Mesenchymal stem cell (in vitro differentiated cells and primary cell): ENCODE measurements around the gene PRRT3.

Experiments used
- DNase-seq: peaks from one replicate; pipeline ENCODE4 v3.0.0-alpha.2; 2013
- H2AFZ ChIP-seq: one replicate; pipeline ENCODE4 v1.6.1; 2013; ENCODE audit warnings: low read depth, mild to moderate bottlenecking, control low read depth, inconsistent platforms, low read length, moderate library complexity
- H2AK5ac ChIP-seq: 2 replicates; pipeline ENCODE4 v1.6.1; 2013; ENCODE audit warnings: low read length, moderate library complexity, mild to moderate bottlenecking, inconsistent platforms; ENCODE audit not compliant: severe bottlenecking
- H2BK120ac ChIP-seq: one replicate; pipeline ENCODE4 v1.6.1; 2013; ENCODE audit warnings: low read depth, mild to moderate bottlenecking, inconsistent platforms, low read length, moderate library complexity
- H2BK12ac ChIP-seq, 2 experiments: one replicate each; pipeline ENCODE4 v1.6.1; 2013; ENCODE audit warnings: inconsistent platforms in 2 of 2, low read length in 2 of 2, mild to moderate bottlenecking in 2 of 2, moderate library complexity in 2 of 2, control low read depth in 1 of 2
- H2BK15ac ChIP-seq: one replicate; pipeline ENCODE4 v1.6.1; 2013; ENCODE audit warnings: mild to moderate bottlenecking, low read depth, inconsistent platforms; ENCODE audit not compliant: poor library complexity, severe bottlenecking
- H2BK5ac ChIP-seq: 2 replicates; pipeline ENCODE4 v1.6.1; 2013; ENCODE audit warnings: low read depth, mild to moderate bottlenecking, low read length, control low read depth, inconsistent platforms; ENCODE audit not compliant: poor library complexity, severe bottlenecking
- H3K14ac ChIP-seq, 2 experiments: one replicate each; pipeline ENCODE4 v1.6.1; 2013; ENCODE audit warnings: inconsistent platforms in 2 of 2, low read length in 2 of 2, control low read depth in 1 of 2, mild to moderate bottlenecking in 1 of 2, moderate library complexity in 1 of 2
- H3K18ac ChIP-seq, 2 experiments: one replicate each; pipeline ENCODE4 v1.6.1; 2013; ENCODE audit warnings: inconsistent platforms in 2 of 2, low read length in 2 of 2, control low read depth in 1 of 2, low read depth in 1 of 2, mild to moderate bottlenecking in 1 of 2
- H3K23ac ChIP-seq, 2 experiments: one replicate each; pipeline ENCODE4 v1.6.1; 2013; ENCODE audit warnings: inconsistent platforms in 2 of 2, low read length in 2 of 2, mild to moderate bottlenecking in 2 of 2, moderate library complexity in 2 of 2, control low read depth in 1 of 2
- H3K27ac ChIP-seq: 2 replicates; pipeline ENCODE4 v1.5.1; 2013; ENCODE audit warnings: mild to moderate bottlenecking, moderate library complexity, low read length, control low read depth, inconsistent platforms; ENCODE audit not compliant: poor library complexity, severe bottlenecking
- H3K27me3 ChIP-seq, 2 experiments: 2 replicates each; pipeline versions ENCODE4 v1.6.1 to v1.7.0; 2013; ENCODE audit warnings: low read length in 2 of 2, mild to moderate bottlenecking in 2 of 2, moderate library complexity in 2 of 2, control low read depth in 1 of 2, inconsistent platforms in 1 of 2; ENCODE audit not compliant: control insufficient read depth in 1 of 2, insufficient read depth in 1 of 2
- H3K36me3 ChIP-seq, 2 experiments: 2 replicates each; pipeline versions ENCODE4 v1.6.1 to v1.7.0; 2013; ENCODE audit warnings: low read length in 2 of 2, control low read depth in 1 of 2, inconsistent platforms in 1 of 2, low read depth in 1 of 2, mild to moderate bottlenecking in 1 of 2; ENCODE audit not compliant: insufficient read depth in 2 of 2, control insufficient read depth in 1 of 2
- H3K4ac ChIP-seq, 2 experiments: one replicate each; pipeline ENCODE4 v1.6.1; 2013; ENCODE audit warnings: inconsistent platforms in 2 of 2, low read length in 2 of 2, mild to moderate bottlenecking in 2 of 2, moderate library complexity in 2 of 2, control low read depth in 1 of 2, low read depth in 1 of 2
- H3K4me1 ChIP-seq: 2 replicates; pipeline ENCODE4 v1.6.1; 2013; ENCODE audit warnings: low read depth, low read length, control low read depth; ENCODE audit not compliant: control insufficient read depth, insufficient read depth
- H3K4me2 ChIP-seq: 2 replicates; pipeline ENCODE4 v1.6.1; 2013; ENCODE audit warnings: low read length, mild to moderate bottlenecking, inconsistent platforms; ENCODE audit not compliant: poor library complexity, severe bottlenecking
- H3K4me3 ChIP-seq, 2 experiments: 2 replicates each; pipeline versions ENCODE4 v1.5.1 to v1.7.0; 2013; ENCODE audit warnings: low read length in 2 of 2, mild to moderate bottlenecking in 2 of 2, control low read depth in 1 of 2, low read depth in 1 of 2; ENCODE audit not compliant: insufficient read depth in 1 of 2
- H3K79me1 ChIP-seq: replicated peaks from 2 replicates; pipeline ENCODE4 v1.6.1; 2013; ENCODE audit warnings: mild to moderate bottlenecking, control low read depth, low read length, inconsistent platforms; ENCODE audit not compliant: poor library complexity, severe bottlenecking
- H3K9ac ChIP-seq: 2 replicates; pipeline ENCODE4 v1.7.0; 2013; ENCODE audit warnings: mild to moderate bottlenecking, low read length, moderate library complexity
- H3K9me3 ChIP-seq: 2 replicates; pipeline ENCODE4 v1.7.0; 2013; ENCODE audit warnings: mild to moderate bottlenecking, low read length; ENCODE audit not compliant: control insufficient read depth
- H4K8ac ChIP-seq: one replicate; pipeline ENCODE4 v1.6.1; 2013; ENCODE audit warnings: inconsistent platforms, mild to moderate bottlenecking, low read length, moderate library complexity
- H4K91ac ChIP-seq: one replicate; pipeline ENCODE4 v1.6.1; 2013; ENCODE audit warnings: mild to moderate bottlenecking, low read length, inconsistent platforms
- WGBS: methylation state at CpG from one replicate; pipeline ENCODE4 v1.1.7; 2013; ENCODE audit warnings: mixed read lengths; 5-methylcytosine and 5-hydroxymethylcytosine counted together

The PRRT3 gene

GRCh38 chr3:9946112-9947024 is 5.8 kb downstream of the PRRT3 start:
- H3K4me3 ChIP-seq, result peak overlapping the region; percentile 60 to 87
- peak overlapping the region; percentile 84 to 88 for H3K18ac ChIP-seq
- H3K9me3 ChIP-seq, result no peaks in the 10 kb centered on the region
- 3% methylated on average over 85 of the region's 90 CpGs for WGBS
- H2BK5ac ChIP-seq, result no peak overlapping the region
- peak overlapping the region; percentile 90 for H4K8ac ChIP-seq
- H3K27me3 ChIP-seq, result no peaks in the 10 kb centered on the region
- H3K4me1 ChIP-seq, result peaks cover 25% of the 10 kb centered on the region
- peak overlapping the region in 1 of 2 experiments; percentile 66 for H3K23ac ChIP-seq
- peak overlapping the region; percentile 10 to 14 for H2BK12ac ChIP-seq
- peaks cover 31 to 42% of the 10 kb centered on the region in 2 experiments for H3K36me3 ChIP-seq
- H3K9ac ChIP-seq, result peak overlapping the region; percentile 88
- peak overlapping the region; percentile 57 for H2BK120ac ChIP-seq
- peak overlapping the region; percentile 58 for H3K4me2 ChIP-seq
- H3K27ac ChIP-seq, result no peak overlapping the region
- H2AFZ ChIP-seq, result peak overlapping the region; percentile 49
- DNase-seq, result peak; percentile 91
- H2BK15ac ChIP-seq, result peak overlapping the region; percentile 32
- no peak overlapping the region for H2AK5ac ChIP-seq
- peak overlapping the region; percentile 90 for H4K91ac ChIP-seq
- H3K14ac ChIP-seq, result peak overlapping the region; percentile 26 to 94
- peaks cover 6% of the 10 kb centered on the region for H3K79me1 ChIP-seq
- peak overlapping the region; percentile 84 to 87 for H3K4ac ChIP-seq

- Histone ChIP-seq H3K27me3 (no peaks in the 10 kb centered on the region), H3K9ac (peak overlapping the region; percentile 88), H3K9me3 (no peaks in the 10 kb centered on the region), H2BK120ac (no peak overlapping the region), H2AFZ (no peak overlapping the region), H3K36me3 (peaks cover 36 to 48% of the 10 kb centered on the region in 2 experiments), H4K8ac (no peak overlapping the region), H3K27ac (no peak overlapping the region), H2BK15ac (no peak overlapping the region), H4K91ac (no peak overlapping the region), H3K4me2 (no peak overlapping the region), H3K4ac (no peak overlapping the region), H3K23ac (peak overlapping the region in 1 of 2 experiments; percentile 49), H2BK5ac (no peak overlapping the region), H3K4me1 (peaks cover 25% of the 10 kb centered on the region), H2BK12ac (no peak overlapping the region), H3K4me3 (peak overlapping the region in 1 of 2 experiments; percentile 87), H3K18ac (no peak overlapping the region), H3K14ac (no peak overlapping the region), H3K79me1 (peaks cover 6% of the 10 kb centered on the region), H2AK5ac (no peak overlapping the region)
- no peak for DNase-seq
- 95% methylated on average over 10 of the region's 10 CpGs for WGBS
Measured at GRCh38 chr3:9945358-9945757, 6.8 kb downstream of the PRRT3 start.

- Histone ChIP-seq H3K4me3 (no peak overlapping the region), H2AFZ (no peak overlapping the region), H3K4ac (no peak overlapping the region), H2AK5ac (no peak overlapping the region), H4K8ac (no peak overlapping the region), H2BK12ac (no peak overlapping the region), H3K27ac (no peak overlapping the region), H2BK5ac (no peak overlapping the region), H3K36me3 (peaks cover 30 to 40% of the 10 kb centered on the region in 2 experiments), H4K91ac (no peak overlapping the region), H3K27me3 (no peaks in the 10 kb centered on the region), H3K4me2 (no peak overlapping the region), H3K9me3 (no peaks in the 10 kb centered on the region), H3K9ac (no peak overlapping the region), H2BK15ac (no peak overlapping the region), H3K4me1 (peaks cover 25% of the 10 kb centered on the region), H2BK120ac (no peak overlapping the region), H3K14ac (no peak overlapping the region), H3K23ac (no peak overlapping the region), H3K18ac (no peak overlapping the region), H3K79me1 (peaks cover 6% of the 10 kb centered on the region)
- WGBS, result 97% methylated on average over 9 of the region's 11 CpGs
- DNase-seq, result no peak
Measured at GRCh38 chr3:9944271-9944670, 7.9 kb downstream of the PRRT3 start.

GRCh38 chr3:9942934-9943690 is 9.1 kb downstream of the PRRT3 start:
- H3K4ac ChIP-seq, result no peak overlapping the region
- H2BK120ac ChIP-seq, result no peak overlapping the region
- no peaks in the 10 kb centered on the region for H3K27me3 ChIP-seq
- H2BK15ac ChIP-seq, result no peak overlapping the region
- no peak overlapping the region for H2AFZ ChIP-seq
- DNase-seq, result no peak
- no peak overlapping the region for H2BK5ac ChIP-seq
- H3K23ac ChIP-seq, result no peak overlapping the region
- no peak overlapping the region for H3K14ac ChIP-seq
- H2AK5ac ChIP-seq, result no peak overlapping the region
- H3K9ac ChIP-seq, result no peak overlapping the region
- 94% methylated on average over 11 of the region's 11 CpGs for WGBS
- no peak overlapping the region for H3K4me3 ChIP-seq
- H3K36me3 ChIP-seq, result peaks cover 23 to 35% of the 10 kb centered on the region in 2 experiments
- H3K9me3 ChIP-seq, result no peaks in the 10 kb centered on the region
- H3K4me1 ChIP-seq, result peaks cover 25% of the 10 kb centered on the region
- H2BK12ac ChIP-seq, result no peak overlapping the region
- no peak overlapping the region for H4K8ac ChIP-seq
- H3K27ac ChIP-seq, result no peak overlapping the region
- peaks cover 5% of the 10 kb centered on the region for H3K79me1 ChIP-seq
- H3K18ac ChIP-seq, result no peak overlapping the region
- H3K4me2 ChIP-seq, result no peak overlapping the region
- no peak overlapping the region for H4K91ac ChIP-seq
